Keratinocyte (primary cell): ENCODE data around the gene CLMN. TPM values are rescaled to one million over a fixed set of nuclear protein-coding genes. Genes with fewer than 3 reads are reported as not detected.

Experiments used
- DNase-seq: peaks from one replicate; pipeline ENCODE4 v3.0.0-alpha.2; 2011; ENCODE audit warnings: low read depth, missing footprints, low spot score
- FAIRE-seq: peaks from 2 replicates; lab custom pipeline; 2011; peaks lifted over from hg19 to GRCh38; lab: Jason Lieb, UNC
- H2AFZ ChIP-seq: 2 replicates; pipeline ENCODE4 v1.6.0; 2012; ENCODE audit warnings: low read length, control low read depth, inconsistent platforms; ENCODE audit not compliant: control insufficient read depth
- H3K27ac ChIP-seq: 2 replicates; pipeline ENCODE4 v1.5.1; 2011; ENCODE audit warnings: low read length; ENCODE audit not compliant: control insufficient read depth, insufficient read depth
- H3K27me3 ChIP-seq: 3 replicates; pipeline ENCODE4 v1.6.0; 2011; ENCODE audit warnings: low read length; ENCODE audit not compliant: control insufficient read depth, insufficient read depth; ENCODE audit errors: extremely low read depth
- H3K36me3 ChIP-seq, 2 experiments: 2 replicates in 1 of 2; 3 replicates in 1 of 2; pipeline ENCODE4 v1.5.1; 2011; ENCODE audit warnings: low read length in 2 of 2, mild to moderate bottlenecking in 1 of 2; ENCODE audit not compliant: control insufficient read depth in 2 of 2, insufficient read depth in 2 of 2; ENCODE audit errors: extremely low read depth in 1 of 2
- H3K4me1 ChIP-seq: 3 replicates; pipeline ENCODE4 v1.5.1; 2011; ENCODE audit warnings: low read length; ENCODE audit not compliant: control insufficient read depth, insufficient read depth; ENCODE audit errors: extremely low read depth
- H3K4me2 ChIP-seq: 3 replicates; pipeline ENCODE4 v1.6.0; 2011; ENCODE audit warnings: low read depth, low read length; ENCODE audit not compliant: control insufficient read depth, insufficient read depth; ENCODE audit errors: extremely low read depth
- H3K4me3 ChIP-seq, 3 experiments: fragments of 200-600 bp in 1 of 3; sonication (generic) in 1 of 3; 2 replicates in 2 of 3; 3 replicates in 1 of 3; pipeline ENCODE4 v1.5.1; 2011 to 2016; ENCODE audit warnings: low read length in 3 of 3, mild to moderate bottlenecking in 3 of 3, control low read depth in 2 of 3, inconsistent platforms in 1 of 3, low read depth in 1 of 3, mixed read lengths in 1 of 3, mixed run types in 1 of 3, moderate library complexity in 1 of 3; ENCODE audit not compliant: control insufficient read depth in 2 of 3, insufficient read depth in 2 of 3; ENCODE audit errors: extremely low read depth in 1 of 3
- H3K79me2 ChIP-seq: 2 replicates; pipeline ENCODE4 v1.6.0; 2012; ENCODE audit warnings: low read length; ENCODE audit not compliant: control insufficient read depth, insufficient read depth
- H3K9ac ChIP-seq: 3 replicates; pipeline ENCODE4 v1.6.0; 2011; ENCODE audit warnings: low read length; ENCODE audit not compliant: control insufficient read depth, insufficient read depth; ENCODE audit errors: extremely low read depth
- H3K9me1 ChIP-seq: 3 replicates; pipeline ENCODE4 v1.6.0; 2011; ENCODE audit warnings: low read length; ENCODE audit not compliant: control insufficient read depth, insufficient read depth; ENCODE audit errors: extremely low read depth
- H3K9me3 ChIP-seq: 2 replicates; pipeline ENCODE4 v1.5.1; 2012; ENCODE audit warnings: low read depth, low read length; ENCODE audit not compliant: control insufficient read depth
- H4K20me1 ChIP-seq: 3 replicates; pipeline ENCODE4 v1.6.0; 2011; ENCODE audit warnings: low read length; ENCODE audit not compliant: control insufficient read depth, insufficient read depth; ENCODE audit errors: extremely low read depth
- CTCF ChIP-seq, 3 experiments: IDR thresholded peaks in 1 of 3; conservative IDR thresholded peaks in 1 of 3; optimal IDR thresholded peaks in 1 of 3; 2 replicates in 2 of 3; 3 replicates in 1 of 3; pipeline versions ENCODE3 to v1.5.1; 2011; ENCODE audit warnings: low read length in 3 of 3, mild to moderate bottlenecking in 3 of 3, moderate library complexity in 2 of 3, control low read depth in 1 of 3, inconsistent platforms in 1 of 3; ENCODE audit not compliant: insufficient read depth in 2 of 3; ENCODE audit errors: extremely low read depth in 1 of 3
- EZH2 ChIP-seq: IDR thresholded peaks from one replicate; pipeline ENCODE4 v1.6.1; 2012; ENCODE audit warnings: inconsistent platforms, mild to moderate bottlenecking, low read length, moderate library complexity
- dilution Hi-C: fragments of 300-500 bp; cut with MboI; formaldehyde crosslinking; loops from one replicate; pipeline ENCODE4 v1.7.0; 2020; ENCODE audit warnings: low sequenced_read_pairs; ENCODE audit not compliant: extremely low pct_ligation_motif_present
- polyA plus RNA-seq, 5 experiments: library from polyadenylated mRNA; depleted of rRNA in 3 of 5; stranded (reverse) in 3 of 5; stranded (forward) in 1 of 5; unstranded in 1 of 5; fragments of >200 nt; gene quantifications; 1 replicate in 1 of 5; 2 replicates in 3 of 5; 3 replicates in 1 of 5; pipeline versions ENCODE4 v1.2.1 to v1.2.3, GENCODE V29; 2011 to 2012; ENCODE audit warnings: missing spikeins in 2 of 5, low read depth in 1 of 5, low replicate concordance in 1 of 5

The CLMN gene
- polyA plus RNA-seq, 1 donor (not counting 4 experiments of a cell fraction or from before 2014, with no cell fraction given): 6.1 TPM

DNA sequence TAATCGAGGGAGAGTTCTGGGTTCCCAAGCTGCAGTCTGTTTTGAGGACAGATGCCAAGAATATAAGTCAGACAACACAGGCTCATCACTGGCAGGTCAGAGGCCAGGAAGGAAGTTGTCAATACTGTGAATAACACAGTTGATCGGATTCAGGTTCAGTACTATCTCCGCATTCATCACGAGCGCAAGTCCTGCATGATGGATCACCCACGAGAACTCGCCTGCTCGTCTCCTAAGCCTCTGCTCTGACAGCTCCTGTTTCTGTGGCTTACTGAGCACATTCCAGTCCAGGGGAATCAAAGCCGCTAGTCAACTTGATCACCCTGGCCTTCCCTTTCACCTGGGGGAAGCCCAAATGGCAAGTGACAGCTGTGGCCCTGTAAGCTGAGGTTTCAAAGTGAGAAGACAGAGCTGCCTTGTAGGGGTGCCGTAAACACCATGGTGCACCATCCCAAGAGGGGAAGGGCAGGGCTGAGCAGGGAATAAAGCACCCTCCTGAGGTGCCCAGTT lies 102.3 kb downstream of the CLMN start:
- FAIRE-seq: no peak
- peaks cover 0 to 3% of the 10 kb centered on the region in 2 experiments for H3K36me3 ChIP-seq
- no peaks in the 10 kb centered on the region for H3K9me3 ChIP-seq
- H2AFZ ChIP-seq: no peak overlapping the region
- H3K4me3 ChIP-seq: no peak overlapping the region
- H3K27me3 ChIP-seq: no peaks in the 10 kb centered on the region
- dilution Hi-C loops: no loop called here
- no peak for DNase-seq
- H3K4me2 ChIP-seq: no peak overlapping the region
- H3K9ac ChIP-seq: no peak overlapping the region
- no peaks in the 10 kb centered on the region for H3K9me1 ChIP-seq
- no peaks in the 10 kb centered on the region for H3K4me1 ChIP-seq
- no peaks in the 10 kb centered on the region for H4K20me1 ChIP-seq
- TF ChIP-seq CTCF (optimal IDR thresholded peaks at IDR 0.05 in 1 of 3, IDR thresholded peaks at IDR 0.05 in 1 of 3, conservative IDR thresholded peaks at IDR 0.05 in 1 of 3; ENCODE audit: extremely low read depth in 1 of 3, insufficient read depth in 2 of 3, low read length in 3 of 3) (no peak), EZH2 (no peak)
- no peak overlapping the region for H3K27ac ChIP-seq
- H3K79me2 ChIP-seq: no peaks in the 10 kb centered on the region

- H3K9ac ChIP-seq: no peak overlapping the region
- DNase-seq: no peak
- no peaks in the 10 kb centered on the region for H3K9me3 ChIP-seq
- no peaks in the 10 kb centered on the region for H3K79me2 ChIP-seq
- no peaks in the 10 kb centered on the region for H3K4me1 ChIP-seq
- no peak overlapping the region for H3K4me3 ChIP-seq
- H2AFZ ChIP-seq: no peak overlapping the region
- no peaks in the 10 kb centered on the region for H3K27me3 ChIP-seq
- no peak for FAIRE-seq
- no peaks in the 10 kb centered on the region for H4K20me1 ChIP-seq
- H3K27ac ChIP-seq: no peak overlapping the region
- dilution Hi-C loops: no loop called here
- H3K4me2 ChIP-seq: no peak overlapping the region
- no peaks in the 10 kb centered on the region for H3K9me1 ChIP-seq
- TF ChIP-seq CTCF (optimal IDR thresholded peaks at IDR 0.05 in 1 of 3, IDR thresholded peaks at IDR 0.05 in 1 of 3, conservative IDR thresholded peaks at IDR 0.05 in 1 of 3; ENCODE audit: extremely low read depth in 1 of 3, insufficient read depth in 2 of 3, low read length in 3 of 3): no peak
- H3K36me3 ChIP-seq: peaks cover 0 to 2% of the 10 kb centered on the region in 2 experiments
Measured at GRCh38 chr14:95216008-95216407, 103.7 kb downstream of the CLMN start.
